Astrocyte of the cerebellum (primary cell): ENCODE data around the gene SPTBN1.

Experiments used
- DNase-seq: peaks from one replicate; pipeline ENCODE4 v3.0.0-alpha.2; 2011; ENCODE audit warnings: low read depth
- H3K4me3 ChIP-seq: 2 replicates; pipeline ENCODE4 v1.5.1; 2011; ENCODE audit warnings: mild to moderate bottlenecking, low read depth, low read length, moderate library complexity
- in situ Hi-C: cut with HindIII; loops from 2 replicates; pipeline ENCODE4 v1.10.0; 2017; ENCODE audit warnings: low sequenced_read_pairs
- TF ChIP-seq, protein P1 (sequence below): IDR thresholded peaks from 2 replicates; pipeline ENCODE4 v1.5.1; 2012; ENCODE audit warnings: low read length, low read depth, moderate library complexity, mild to moderate bottlenecking; ENCODE audit errors: missing control alignments

Gene SPTBN1

GRCh38 chr2:54416938-54417337 is 39.2 kb upstream of the SPTBN1 start:
- DNase-seq = no peak
- in situ Hi-C loops = no loop called here
- TF ChIP-seq, protein P1, sequence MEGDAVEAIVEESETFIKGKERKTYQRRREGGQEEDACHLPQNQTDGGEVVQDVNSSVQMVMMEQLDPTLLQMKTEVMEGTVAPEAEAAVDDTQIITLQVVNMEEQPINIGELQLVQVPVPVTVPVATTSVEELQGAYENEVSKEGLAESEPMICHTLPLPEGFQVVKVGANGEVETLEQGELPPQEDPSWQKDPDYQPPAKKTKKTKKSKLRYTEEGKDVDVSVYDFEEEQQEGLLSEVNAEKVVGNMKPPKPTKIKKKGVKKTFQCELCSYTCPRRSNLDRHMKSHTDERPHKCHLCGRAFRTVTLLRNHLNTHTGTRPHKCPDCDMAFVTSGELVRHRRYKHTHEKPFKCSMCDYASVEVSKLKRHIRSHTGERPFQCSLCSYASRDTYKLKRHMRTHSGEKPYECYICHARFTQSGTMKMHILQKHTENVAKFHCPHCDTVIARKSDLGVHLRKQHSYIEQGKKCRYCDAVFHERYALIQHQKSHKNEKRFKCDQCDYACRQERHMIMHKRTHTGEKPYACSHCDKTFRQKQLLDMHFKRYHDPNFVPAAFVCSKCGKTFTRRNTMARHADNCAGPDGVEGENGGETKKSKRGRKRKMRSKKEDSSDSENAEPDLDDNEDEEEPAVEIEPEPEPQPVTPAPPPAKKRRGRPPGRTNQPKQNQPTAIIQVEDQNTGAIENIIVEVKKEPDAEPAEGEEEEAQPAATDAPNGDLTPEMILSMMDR = no peak
- H3K4me3 ChIP-seq = no peak overlapping the region

DNA sequence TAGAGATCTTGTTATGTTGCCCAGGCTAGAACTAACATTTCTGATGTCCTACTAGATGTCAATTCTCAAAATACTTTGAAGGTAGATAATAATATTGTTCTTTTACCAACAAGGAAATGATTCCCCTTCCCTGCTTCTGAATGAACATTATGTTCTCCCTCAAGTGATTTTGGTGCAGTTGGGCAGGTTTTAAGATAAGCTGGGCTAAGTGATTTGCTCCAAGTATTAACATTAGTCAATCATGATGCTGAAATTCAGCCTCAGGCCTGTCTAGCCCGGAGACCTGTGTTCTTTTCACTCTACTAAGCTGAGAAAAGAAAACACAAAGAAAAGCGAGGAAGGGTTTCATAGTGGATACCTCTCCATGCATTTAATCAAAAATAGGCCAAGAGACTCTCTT is 38.5 kb upstream of the SPTBN1 start:
- no peak overlapping the region for H3K4me3 ChIP-seq
- in situ Hi-C loops = no loop called here
- TF ChIP-seq, protein P1 = no peak
- DNase-seq = no peak

GRCh38 chr2:54419388-54419787 is 36.7 kb upstream of the SPTBN1 start:
- no peak for DNase-seq
- no peak overlapping the region for H3K4me3 ChIP-seq
- TF ChIP-seq, protein P1 = no peak
- in situ Hi-C loops = no loop called here

DNA sequence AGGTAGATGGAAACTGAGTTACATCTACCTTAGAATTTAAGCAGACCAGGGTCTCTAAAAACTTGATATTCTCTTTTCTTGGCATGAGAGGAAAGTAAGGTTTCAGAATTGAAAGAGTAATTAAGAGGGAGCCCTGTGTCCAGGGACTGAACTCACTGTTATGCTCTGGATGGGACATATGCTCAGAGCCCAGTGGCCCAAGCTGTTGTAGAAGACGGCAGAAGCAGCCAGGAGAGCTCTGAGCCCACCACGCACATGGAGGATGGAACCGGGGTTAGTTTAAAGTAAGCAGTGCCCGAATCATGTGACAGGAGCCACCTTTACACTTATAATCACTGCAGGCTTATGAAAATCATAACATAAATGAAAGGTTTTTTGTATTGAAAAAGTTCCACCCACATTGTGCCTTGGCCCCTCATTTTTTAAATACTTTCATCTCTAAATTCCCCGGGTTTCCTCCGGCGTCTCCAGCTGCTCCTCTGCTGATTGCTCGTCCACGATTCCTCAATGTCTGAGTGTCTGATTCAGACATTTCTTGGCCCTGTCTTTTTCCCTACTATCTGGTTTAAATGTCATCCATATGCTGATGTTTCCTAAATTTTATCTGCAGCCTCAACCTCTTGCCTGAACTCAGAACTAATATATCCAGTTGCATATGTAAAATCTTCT is 36.1 kb upstream of the SPTBN1 start:
- no peak overlapping the region for H3K4me3 ChIP-seq
- in situ Hi-C loops = no loop called here
- TF ChIP-seq, protein P1 = no peak
- DNase-seq = no peak

DNA sequence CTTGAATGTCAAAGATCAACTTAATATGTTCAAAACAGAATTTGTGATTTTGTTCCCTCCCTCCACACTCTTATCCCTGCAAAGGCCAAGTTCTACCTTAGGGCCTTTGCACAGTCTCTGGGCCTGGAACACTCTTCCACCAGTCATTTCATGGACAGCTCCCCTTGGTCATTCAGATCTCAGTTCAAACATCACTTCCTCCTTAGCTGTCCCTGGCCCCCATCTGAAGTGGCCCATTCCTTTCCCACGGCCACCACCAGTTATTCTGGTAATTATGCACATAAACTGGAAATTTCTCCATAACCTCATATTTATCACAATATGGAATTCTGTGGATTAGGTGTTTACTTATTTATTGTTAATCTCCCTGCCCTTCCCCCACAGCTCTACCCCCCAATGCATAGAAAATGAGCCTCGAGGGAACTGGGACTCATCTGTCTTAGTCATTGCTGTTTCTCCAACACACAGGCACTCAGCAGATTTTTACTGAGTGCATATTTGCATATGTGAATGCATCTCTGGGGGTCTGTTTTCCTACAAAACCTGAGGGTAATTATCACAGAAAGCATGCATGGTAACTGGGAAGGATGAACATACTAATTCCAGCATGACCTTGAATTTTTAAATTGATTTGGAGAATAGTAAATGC is 35.5 kb upstream of the SPTBN1 start:
- TF ChIP-seq, protein P1 = no peak
- DNase-seq = no peak
- in situ Hi-C loops = no loop called here
- no peak overlapping the region for H3K4me3 ChIP-seq

DNA sequence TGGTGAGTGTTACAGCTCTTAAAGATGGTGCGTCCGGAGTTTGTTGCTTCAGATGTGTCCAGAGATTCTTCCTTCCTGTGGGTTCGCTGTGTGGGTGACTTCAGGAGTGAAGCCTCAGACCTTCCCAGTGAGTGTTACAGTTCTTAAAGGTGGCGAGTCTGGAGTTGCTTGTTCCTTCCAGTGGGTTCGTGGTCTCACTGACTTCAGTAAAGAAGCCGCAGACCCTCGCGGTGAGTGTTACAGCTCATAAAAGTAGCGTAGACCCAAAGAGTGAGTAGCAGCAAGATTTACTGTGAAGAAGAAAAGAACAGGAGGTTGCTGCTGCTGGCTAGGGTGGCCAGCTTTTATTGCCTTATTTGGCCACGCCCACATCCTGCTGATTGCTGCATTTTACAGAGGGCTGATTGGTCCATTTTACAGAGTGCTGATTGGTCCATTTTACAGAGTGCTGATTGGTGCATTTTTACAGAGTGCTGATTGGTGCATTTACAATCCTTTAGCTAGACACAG is 34.0 kb upstream of the SPTBN1 start:
- TF ChIP-seq, protein P1 = no peak
- DNase-seq = no peak
- no peak overlapping the region for H3K4me3 ChIP-seq
- in situ Hi-C loops = no loop called here
